Parathyroid adenoma (tissue), 2 donors: ENCODE data around the gene HLA-E.

Source experiments
- H2AFZ ChIP-seq: fragments of 300-600 bp; sonication (generic); one replicate; pipeline ENCODE4 v1.7.0; 2017; ENCODE audit warnings: antibody characterized with exemption, mild to moderate bottlenecking
- H3K27ac ChIP-seq: fragments of 300-600 bp; sonication (generic); one replicate; pipeline ENCODE4 v1.7.0; 2017
- H3K27me3 ChIP-seq: fragments of 300-600 bp; sonication (generic); one replicate; pipeline ENCODE4 v1.7.0; 2017; ENCODE audit warnings: low read length; ENCODE audit not compliant: control insufficient read depth, insufficient read depth
- H3K36me3 ChIP-seq: fragments of 300-600 bp; sonication (generic); one replicate; pipeline ENCODE4 v1.7.0; 2017; ENCODE audit warnings: low read length; ENCODE audit not compliant: control insufficient read depth, insufficient read depth
- H3K4me1 ChIP-seq: fragments of 300-600 bp; sonication (generic); one replicate; pipeline ENCODE4 v1.7.0; 2017; ENCODE audit warnings: control low read depth
- H3K4me2 ChIP-seq: fragments of 300-600 bp; sonication (generic); one replicate; pipeline ENCODE4 v1.7.0; 2017; ENCODE audit warnings: low read length
- H3K4me3 ChIP-seq: fragments of 300-600 bp; sonication (generic); one replicate; pipeline ENCODE4 v1.7.0; 2017; ENCODE audit warnings: low read depth, low read length
- H3K79me2 ChIP-seq: fragments of 300-600 bp; sonication (generic); one replicate; pipeline ENCODE4 v1.7.0; 2017; ENCODE audit warnings: control low read depth
- H3K9ac ChIP-seq: fragments of 300-600 bp; sonication (generic); one replicate; pipeline ENCODE4 v1.7.0; 2017; ENCODE audit warnings: mild to moderate bottlenecking
- H3K9me3 ChIP-seq: fragments of 300-600 bp; sonication (generic); one replicate; pipeline ENCODE4 v1.7.0; 2017; ENCODE audit warnings: low read length; ENCODE audit not compliant: control insufficient read depth
- TF ChIP-seq, protein P1 (sequence below): fragments of 300-600 bp; sonication (generic); IDR thresholded peaks from one replicate; pipeline ENCODE4 v1.7.0; 2017; ENCODE audit warnings: antibody characterized with exemption, mild to moderate bottlenecking
- donor health status: primary hyperparathyroidism.

The HLA-E gene

DNA sequence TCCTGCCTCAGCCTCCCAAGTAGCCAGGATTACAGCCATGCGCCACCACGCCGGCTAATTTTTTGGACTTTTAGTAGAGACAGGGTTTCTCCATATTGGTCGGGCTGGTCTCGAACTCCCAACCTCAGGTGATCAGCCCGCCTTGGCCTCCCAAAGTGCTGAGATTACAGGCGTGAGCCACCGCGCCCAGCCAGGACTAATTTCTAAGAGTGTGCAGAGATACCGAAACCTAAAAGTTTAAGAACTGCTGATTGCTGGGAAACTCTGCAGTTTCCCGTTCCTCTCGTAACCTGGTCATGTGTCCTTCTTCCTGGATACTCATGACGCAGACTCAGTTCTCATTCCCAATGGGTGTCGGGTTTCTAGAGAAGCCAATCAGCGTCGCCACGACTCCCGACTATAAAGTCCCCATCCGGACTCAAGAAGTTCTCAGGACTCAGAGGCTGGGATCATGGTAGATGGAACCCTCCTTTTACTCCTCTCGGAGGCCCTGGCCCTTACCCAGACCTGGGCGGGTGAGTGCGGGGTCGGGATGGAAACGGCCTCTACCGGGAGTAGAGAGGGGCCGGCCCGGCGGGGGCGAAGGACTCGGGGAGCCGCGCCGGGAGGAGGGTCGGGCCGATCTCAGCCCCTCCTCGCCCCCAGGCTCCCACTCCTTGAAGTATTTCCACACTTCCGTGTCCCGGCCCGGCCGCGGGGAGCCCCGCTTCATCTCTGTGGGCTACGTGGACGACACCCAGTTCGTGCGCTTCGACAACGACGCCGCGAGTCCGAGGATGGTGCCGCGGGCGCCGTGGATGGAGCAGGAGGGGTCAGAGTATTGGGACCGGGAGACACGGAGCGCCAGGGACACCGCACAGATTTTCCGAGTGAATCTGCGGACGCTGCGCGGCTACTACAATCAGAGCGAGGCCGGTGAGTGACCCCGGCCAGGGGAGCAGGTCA, at the start of gene HLA-E:
HLA-E (plus strand) TSS at position 429 of the 945 bp plus-strand sequence; CDS start at position 452, 23 bp downstream.
- Histone ChIP-seq H3K4me3 (peak within 1 kb of the TSS; percentile 89), H3K9me3 (no peaks in the 10 kb centered on the region), H3K27ac (peak within 1 kb of the TSS; percentile 84), H2AFZ (peak within 1 kb of the TSS; percentile 77), H3K36me3 (no peaks in the 10 kb centered on the region), H3K4me2 (peak within 1 kb of the TSS; percentile 95), H3K79me2 (no peaks in the 10 kb centered on the region), H3K9ac (no peak within 1 kb of the TSS), H3K4me1 (no peaks in the 10 kb centered on the region), H3K27me3 (no peaks in the 10 kb centered on the region)
- TF ChIP-seq, protein P1, sequence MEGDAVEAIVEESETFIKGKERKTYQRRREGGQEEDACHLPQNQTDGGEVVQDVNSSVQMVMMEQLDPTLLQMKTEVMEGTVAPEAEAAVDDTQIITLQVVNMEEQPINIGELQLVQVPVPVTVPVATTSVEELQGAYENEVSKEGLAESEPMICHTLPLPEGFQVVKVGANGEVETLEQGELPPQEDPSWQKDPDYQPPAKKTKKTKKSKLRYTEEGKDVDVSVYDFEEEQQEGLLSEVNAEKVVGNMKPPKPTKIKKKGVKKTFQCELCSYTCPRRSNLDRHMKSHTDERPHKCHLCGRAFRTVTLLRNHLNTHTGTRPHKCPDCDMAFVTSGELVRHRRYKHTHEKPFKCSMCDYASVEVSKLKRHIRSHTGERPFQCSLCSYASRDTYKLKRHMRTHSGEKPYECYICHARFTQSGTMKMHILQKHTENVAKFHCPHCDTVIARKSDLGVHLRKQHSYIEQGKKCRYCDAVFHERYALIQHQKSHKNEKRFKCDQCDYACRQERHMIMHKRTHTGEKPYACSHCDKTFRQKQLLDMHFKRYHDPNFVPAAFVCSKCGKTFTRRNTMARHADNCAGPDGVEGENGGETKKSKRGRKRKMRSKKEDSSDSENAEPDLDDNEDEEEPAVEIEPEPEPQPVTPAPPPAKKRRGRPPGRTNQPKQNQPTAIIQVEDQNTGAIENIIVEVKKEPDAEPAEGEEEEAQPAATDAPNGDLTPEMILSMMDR: no peak

DNA sequence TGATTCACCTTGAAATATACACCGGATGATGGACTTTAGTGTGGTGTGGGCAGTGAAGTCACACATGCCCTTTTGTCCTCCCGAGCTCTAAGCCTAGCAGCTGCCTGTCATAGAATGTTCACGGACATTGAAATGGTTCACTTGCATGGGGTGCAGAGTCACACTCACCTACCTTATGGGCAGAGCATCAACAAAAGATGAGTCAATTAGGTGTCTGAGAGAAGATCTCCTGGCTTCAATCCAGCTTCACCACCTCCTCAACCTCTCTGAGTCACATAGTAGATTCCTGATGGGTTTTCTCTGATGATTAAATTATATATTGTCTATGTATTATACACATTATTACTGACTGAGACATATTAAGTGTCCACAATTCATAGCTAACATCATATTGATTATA, 48.1 kb upstream of the HLA-E start:
- TF ChIP-seq, protein P1: no peak
- Histone ChIP-seq H3K4me1 (no peaks in the 10 kb centered on the region), H3K27me3 (no peaks in the 10 kb centered on the region), H2AFZ (no peak overlapping the region), H3K9ac (no peak overlapping the region), H3K79me2 (no peaks in the 10 kb centered on the region), H3K9me3 (no peaks in the 10 kb centered on the region), H3K4me3 (no peak overlapping the region), H3K4me2 (no peak overlapping the region), H3K36me3 (no peaks in the 10 kb centered on the region), H3K27ac (no peak overlapping the region)

DNA sequence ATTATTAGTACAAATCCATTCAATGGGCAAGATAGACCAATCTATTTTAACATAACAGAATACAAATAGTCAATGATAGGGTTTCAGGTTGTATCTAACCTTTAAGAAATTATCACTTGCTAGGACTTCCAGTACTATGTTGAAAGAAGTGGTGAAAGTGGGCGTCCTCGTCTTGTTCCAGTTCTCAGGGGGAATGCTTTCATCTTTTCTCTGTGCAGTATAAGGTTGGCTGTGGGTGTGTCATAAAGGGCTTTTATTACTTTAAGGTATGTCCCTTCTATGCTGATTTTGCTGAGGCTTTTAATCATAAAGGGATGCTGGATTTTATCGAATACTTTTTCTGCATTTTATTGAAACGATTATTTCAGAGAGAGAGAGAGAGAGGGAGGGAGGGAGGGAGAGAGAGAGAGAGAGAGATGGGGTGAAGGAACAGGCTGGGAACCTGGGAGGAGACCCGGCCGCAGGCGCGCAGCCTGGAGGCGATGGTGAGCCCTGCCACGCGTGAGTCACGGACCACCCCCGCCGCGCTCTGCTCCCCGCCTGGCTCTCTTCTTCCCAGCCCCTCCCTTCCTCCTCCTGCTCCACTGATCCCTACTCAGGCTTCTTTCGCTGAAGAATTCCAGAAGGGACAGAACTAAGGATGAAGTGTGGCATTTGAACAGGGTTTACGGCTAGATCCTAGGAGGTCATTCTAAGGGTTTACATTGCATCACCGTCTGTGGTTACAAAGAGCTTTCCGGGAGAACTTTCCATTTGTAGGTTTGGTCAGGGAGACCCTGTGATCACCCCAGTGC, 45.5 kb upstream of the HLA-E start:
- Histone ChIP-seq H2AFZ (no peak overlapping the region), H3K9ac (no peak overlapping the region), H3K27ac (no peak overlapping the region), H3K4me1 (no peaks in the 10 kb centered on the region), H3K79me2 (no peaks in the 10 kb centered on the region), H3K4me2 (no peak overlapping the region), H3K4me3 (no peak overlapping the region), H3K36me3 (no peaks in the 10 kb centered on the region), H3K9me3 (no peaks in the 10 kb centered on the region), H3K27me3 (no peaks in the 10 kb centered on the region)
- TF ChIP-seq, protein P1: no peak

DNA sequence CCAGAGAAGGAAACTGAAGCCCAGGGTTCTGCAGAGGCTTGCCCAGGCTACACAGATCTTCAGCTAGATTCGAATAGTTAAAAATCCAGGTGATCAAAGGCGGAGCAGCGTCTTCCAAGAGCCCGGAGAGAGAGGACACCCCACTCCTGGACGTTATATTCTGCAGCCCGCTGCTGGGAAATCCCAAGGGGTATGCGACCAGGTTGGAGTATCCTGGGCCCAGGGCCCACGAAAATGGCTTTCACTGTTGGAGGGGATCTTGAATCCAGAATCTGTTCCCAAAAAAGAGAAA, 44.9 kb upstream of the HLA-E start:
- H3K9me3 ChIP-seq: no peaks in the 10 kb centered on the region
- no peak overlapping the region for H3K9ac ChIP-seq
- no peak overlapping the region for H3K4me2 ChIP-seq
- no peaks in the 10 kb centered on the region for H3K79me2 ChIP-seq
- no peaks in the 10 kb centered on the region for H3K27me3 ChIP-seq
- TF ChIP-seq, protein P1: no peak
- H2AFZ ChIP-seq: no peak overlapping the region
- H3K4me1 ChIP-seq: no peaks in the 10 kb centered on the region
- no peak overlapping the region for H3K27ac ChIP-seq
- no peak overlapping the region for H3K4me3 ChIP-seq
- no peaks in the 10 kb centered on the region for H3K36me3 ChIP-seq
